A549 (cell line): ENCODE data around the gene GXYLT1. TPM values are rescaled to one million over a fixed set of nuclear protein-coding genes. Genes with fewer than 3 reads are reported as not detected.
"Not testable (repeated sequence)": the region's sequence is repeated elsewhere in the genome, so short reads cannot be mapped to it uniquely, and the experiment has no call there.

Source experiments
- ATAC-seq, 2 experiments: fragments of 200-7000 bp in 1 of 2; fragments of >200 bp in 1 of 2; cut with Nextera tagmentation in 1 of 2; cut with Tn5 transposase in 1 of 2; 3 replicates each; pipeline versions ENCODE4 v1.8.0 to v1.9.1; 2018 to 2020; ENCODE audit warnings: mild to moderate bottlenecking in 1 of 2, moderate library complexity in 1 of 2
- CTCF ChIA-PET: fragments of 300-600 bp; sonication (Branson Sonifier 250); formaldehyde crosslinking; extraction: SDS; loops from one replicate; lab custom pipeline; 2021; ENCODE audit warnings: antibody characterized with exemption, inconsistent platforms; lab: Yijun Ruan, JAX
- POLR2A ChIA-PET: fragments of 350-600 bp; formaldehyde crosslinking; extraction: SDS; loops from one replicate; lab custom pipeline; 2021; ENCODE audit warnings: antibody characterized with exemption, inconsistent platforms; lab: Yijun Ruan, JAX
- DNase-seq, 2 experiments: peaks; one replicate each; pipeline versions ENCODE4 v3.0.0 to v3.0.0-alpha.2; 2011 to 2016; ENCODE audit warnings: low read depth in 1 of 2, low spot score in 1 of 2
- FAIRE-seq: peaks from 2 replicates; lab custom pipeline; 2011; peaks lifted over from hg19 to GRCh38; lab: Jason Lieb, UNC
- H3K27ac ChIP-seq, 2 experiments: fragments of >200 bp; sonication (Bioruptor Twin); formaldehyde crosslinking; 3 replicates each; pipeline ENCODE4 v1.5.1; 2016 to 2017
- H3K4me1 ChIP-seq: fragments of >200 bp; sonication (Bioruptor Twin); formaldehyde crosslinking; 3 replicates; pipeline ENCODE4 v1.6.1; 2016
- H3K4me2 ChIP-seq: fragments of >200 bp; sonication (Bioruptor Twin); formaldehyde crosslinking; 3 replicates; pipeline ENCODE4 v1.6.1; 2016
- H3K4me3 ChIP-seq: fragments of >200 bp; sonication (Bioruptor Twin); formaldehyde crosslinking; 3 replicates; pipeline ENCODE4 v1.5.1; 2016
- H3K9me3 ChIP-seq: fragments of >200 bp; sonication (Bioruptor Twin); formaldehyde crosslinking; 3 replicates; pipeline ENCODE4 v1.6.1; 2016
- BHLHE40 ChIP-seq: IDR thresholded peaks from 2 replicates; pipeline ENCODE4 v1.6.1; 2012; ENCODE audit warnings: low read depth, low read length, inconsistent platforms
- CBX2 ChIP-seq: fragments of 200-600 bp; sonication (generic); IDR thresholded peaks from 2 replicates; pipeline ENCODE4 v1.6.1; 2016; ENCODE audit warnings: low read depth, mild to moderate bottlenecking, borderline replicate concordance
- CBX8 ChIP-seq: fragments of 200-600 bp; sonication (generic); IDR thresholded peaks from 2 replicates; pipeline ENCODE4 v1.6.1; 2016
- CHD2 ChIP-seq: fragments of 150-350 bp; IDR thresholded peaks from 2 replicates; pipeline ENCODE4 v1.6.1; 2014; ENCODE audit warnings: low read length; ENCODE audit not compliant: partially characterized antibody
- CTCF ChIP-seq: fragments of >200 bp; sonication (Bioruptor Twin); formaldehyde crosslinking; IDR thresholded peaks from 3 replicates; pipeline ENCODE4 v1.5.1; 2016
- FOSL2 ChIP-seq, 2 experiments: fragments of 450-650 bp in 1 of 2; fragments of >200 bp in 1 of 2; sonication (Bioruptor Twin) in 1 of 2; formaldehyde crosslinking; IDR thresholded peaks; 2 replicates each; pipeline versions ENCODE4 v1.5.0 to v1.6.1; 2016 to 2020; ENCODE audit warnings: mild to moderate bottlenecking in 1 of 2, moderate library complexity in 1 of 2
- FOXS1 ChIP-seq: fragments of 250-450 bp; sonication (Bioruptor Pico); IDR thresholded peaks from 2 replicates; pipeline ENCODE4 v1.5.0; 2020; ENCODE audit warnings: mild to moderate bottlenecking, moderate library complexity
- GATA3 ChIP-seq: IDR thresholded peaks from 2 replicates; pipeline ENCODE4 v1.6.1; 2012; ENCODE audit warnings: borderline replicate concordance
- HDAC2 ChIP-seq: fragments of 200-600 bp; sonication (generic); IDR thresholded peaks from 2 replicates; pipeline ENCODE4 v1.6.1; 2016
- HEYL ChIP-seq: fragments of 250-450 bp; sonication (Bioruptor Pico); IDR thresholded peaks from 2 replicates; pipeline ENCODE4 v1.8.0; 2021; ENCODE audit warnings: mild to moderate bottlenecking, moderate library complexity
- HOXA7 ChIP-seq: fragments of 250-450 bp; sonication (Bioruptor Pico); IDR thresholded peaks from 2 replicates; pipeline ENCODE4 v1.5.0; 2020; ENCODE audit warnings: mild to moderate bottlenecking, moderate library complexity
- HOXB13 ChIP-seq: fragments of 250-450 bp; sonication (Bioruptor Pico); IDR thresholded peaks from 2 replicates; pipeline ENCODE4 v1.5.0; 2020; ENCODE audit warnings: low read depth, mild to moderate bottlenecking, moderate library complexity
- MAFK ChIP-seq: fragments of 450-650 bp; IDR thresholded peaks from 2 replicates; pipeline ENCODE4 v1.6.1; 2014; ENCODE audit not compliant: partially characterized antibody
- MYC ChIP-seq: IDR thresholded peaks from 2 replicates; pipeline ENCODE4 v1.6.1; 2012; ENCODE audit warnings: mild to moderate bottlenecking, inconsistent platforms, low read length, improper control_type of control experiment, borderline replicate concordance
- NPAS2 ChIP-seq: fragments of 250-450 bp; sonication (Bioruptor Pico); IDR thresholded peaks from 2 replicates; pipeline ENCODE4 v1.8.0; 2022; ENCODE audit warnings: mild to moderate bottlenecking, moderate library complexity, borderline replicate concordance
- NR3C1 ChIP-seq: fragments of >200 bp; sonication (Bioruptor Twin); formaldehyde crosslinking; IDR thresholded peaks from 3 replicates; pipeline ENCODE4 v1.6.1; 2017
- PBX3 ChIP-seq: IDR thresholded peaks from 2 replicates; pipeline ENCODE4 v1.6.1; 2012
- RCOR1 ChIP-seq: fragments of 150-350 bp; IDR thresholded peaks from 2 replicates; pipeline ENCODE4 v1.6.1; 2014; ENCODE audit warnings: antibody characterized with exemption, low read length, low read depth
- RNF2 ChIP-seq: fragments of 200-600 bp; sonication (generic); IDR thresholded peaks from 2 replicates; pipeline ENCODE4 v1.6.1; 2016; ENCODE audit warnings: low read depth, mild to moderate bottlenecking, antibody characterized with exemption, moderate library complexity, borderline replicate concordance
- SMC3 ChIP-seq: fragments of >200 bp; sonication (Bioruptor Twin); formaldehyde crosslinking; IDR thresholded peaks from 3 replicates; pipeline ENCODE4 v1.6.1; 2018; ENCODE audit warnings: inconsistent platforms
- SREBF2 ChIP-seq: fragments of 450-650 bp; IDR thresholded peaks from 2 replicates; pipeline ENCODE4 v1.6.1; 2014; ENCODE audit warnings: mild to moderate bottlenecking, moderate library complexity
- USF2 ChIP-seq: fragments of 450-650 bp; IDR thresholded peaks from 2 replicates; pipeline ENCODE4 v1.6.1; 2014; ENCODE audit warnings: antibody characterized with exemption
- ZC3H11A ChIP-seq: fragments of 450-650 bp; IDR thresholded peaks from 2 replicates; pipeline ENCODE4 v1.6.1; 2014; ENCODE audit warnings: antibody characterized with exemption, mild to moderate bottlenecking
- WGBS: methylation state at CpG from one replicate; pipeline ENCODE4 v1.1.6; 2017; ENCODE audit errors: missing lambda C conversion rate; 5-methylcytosine and 5-hydroxymethylcytosine counted together
- polyA plus RNA-seq, 4 experiments: library from polyadenylated mRNA; depleted of rRNA in 3 of 4; stranded (reverse); fragments of >200 nt; fragmentation: RNase III in 1 of 4; extraction: RNeasy Plus Mini Kit Qiagen cat#74134 plus additional on column Dnase treatment in 1 of 4; gene quantifications; 2 replicates in 3 of 4; 3 replicates in 1 of 4; pipeline ENCODE4 v1.2.3, GENCODE V29; 2011 to 2017
- TF ChIP-seq, protein P1 (sequence below): fragments of >200 bp; sonication (Bioruptor Twin); formaldehyde crosslinking; IDR thresholded peaks from 3 replicates; pipeline ENCODE4 v1.6.1; 2016
- TF ChIP-seq, protein P2 (sequence below): fragments of >200 bp; sonication (Bioruptor Twin); formaldehyde crosslinking; IDR thresholded peaks from 2 replicates; pipeline ENCODE4 v1.6.1; 2016
- TF ChIP-seq, protein P3 (sequence below): IDR thresholded peaks from 2 replicates; pipeline ENCODE4 v1.6.1; 2012

GXYLT1 gene
- polyA plus RNA-seq, 2 of the 4 experiments (the other 2 are of a cell fraction): 11.2 to 25.0 TPM

- H3K9me3 ChIP-seq: no peaks in the 10 kb centered on the region
- DNase-seq (no peak), FAIRE-seq (no peak), ATAC-seq (no peak)
- no peak overlapping the region for H3K4me2 ChIP-seq
- POLR2A ChIA-PET: no interaction called here
- WGBS: 48% methylated on average over 2 of the region's 2 CpGs
- TF ChIP-seq USF2 (no peak), CBX2 (no peak), CHD2 (no peak), CBX8 (no peak), FOXS1 (CRISPR knock-in tag) (no peak), MYC (no peak), BHLHE40 (no peak)
- no peak overlapping the region for H3K27ac ChIP-seq
- CTCF ChIA-PET: interaction anchor here (1.9 kb wide), 1 partner anchor 29 kb away, joined by 9 read pairs; no protein-coding TSS in a partner anchor
- no peak overlapping the region for H3K4me3 ChIP-seq
- no peaks in the 10 kb centered on the region for H3K4me1 ChIP-seq
Observed at GRCh38 chr12:42053456-42053855, 91.2 kb downstream of the GXYLT1 start.

DNA sequence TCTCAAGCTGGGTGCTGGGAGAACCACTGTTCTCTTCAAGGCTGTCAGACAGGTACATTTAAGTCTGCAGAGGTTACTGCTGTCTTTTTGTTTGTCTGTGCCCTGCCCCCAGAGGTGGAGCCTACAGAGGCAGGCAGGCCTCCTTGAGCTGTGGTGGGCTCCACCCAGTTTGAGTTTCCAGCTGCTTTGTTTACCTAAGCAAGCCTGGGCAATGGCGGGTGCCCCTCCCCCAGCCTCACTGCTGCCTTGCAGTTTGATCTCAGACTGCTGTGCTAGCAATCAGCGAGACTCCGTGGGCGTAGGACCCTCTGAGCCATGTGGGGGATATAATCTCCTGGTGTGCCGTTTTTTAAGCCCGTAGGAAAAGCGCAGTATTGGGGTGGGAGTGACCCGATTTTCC lies 95.7 kb downstream of the GXYLT1 start:
- POLR2A ChIA-PET, FAIRE-seq, ATAC-seq, H3K4me1 ChIP-seq, H3K27ac ChIP-seq, H3K4me2 ChIP-seq, DNase-seq, CTCF ChIA-PET, H3K9me3 ChIP-seq, H3K4me3 ChIP-seq: not testable (repeated sequence)
- WGBS: 28% methylated on average over 8 of the region's 8 CpGs

DNA sequence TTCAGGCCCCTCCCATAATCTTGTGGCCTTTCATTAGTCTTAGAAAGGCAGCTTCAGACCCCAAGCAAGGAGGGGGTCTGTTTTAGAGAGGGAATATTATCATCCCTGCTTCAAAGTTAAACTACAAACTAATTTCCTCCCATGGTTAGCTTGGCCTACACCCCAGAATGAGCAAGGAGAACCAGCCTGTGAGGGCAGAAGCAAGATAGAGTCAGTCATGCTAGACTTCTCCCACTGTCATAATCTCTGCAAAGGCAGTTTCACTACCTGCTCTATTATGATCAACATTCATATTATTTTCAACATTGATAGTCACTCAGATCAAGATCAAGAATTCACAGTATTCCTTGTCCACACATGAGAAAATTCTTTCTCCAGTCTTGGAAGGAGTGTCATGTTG lies 105.1 kb downstream of the GXYLT1 start:
- ChIA-PET CTCF (interaction anchor here (0.6 to 1.4 kb wide), 2 partner anchors 15 to 919 kb away, joined by 3 to 4 read pairs; no protein-coding TSS in a partner anchor), POLR2A (no interaction called here)
- TF ChIP-seq, protein P1, sequence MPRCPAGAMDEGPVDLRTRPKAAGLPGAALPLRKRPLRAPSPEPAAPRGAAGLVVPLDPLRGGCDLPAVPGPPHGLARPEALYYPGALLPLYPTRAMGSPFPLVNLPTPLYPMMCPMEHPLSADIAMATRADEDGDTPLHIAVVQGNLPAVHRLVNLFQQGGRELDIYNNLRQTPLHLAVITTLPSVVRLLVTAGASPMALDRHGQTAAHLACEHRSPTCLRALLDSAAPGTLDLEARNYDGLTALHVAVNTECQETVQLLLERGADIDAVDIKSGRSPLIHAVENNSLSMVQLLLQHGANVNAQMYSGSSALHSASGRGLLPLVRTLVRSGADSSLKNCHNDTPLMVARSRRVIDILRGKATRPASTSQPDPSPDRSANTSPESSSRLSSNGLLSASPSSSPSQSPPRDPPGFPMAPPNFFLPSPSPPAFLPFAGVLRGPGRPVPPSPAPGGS: no peak
- no peak for TF ChIP-seq SREBF2
- no peak for TF ChIP-seq GATA3
- no peak for TF ChIP-seq NPAS2
- TF ChIP-seq, protein P2, sequence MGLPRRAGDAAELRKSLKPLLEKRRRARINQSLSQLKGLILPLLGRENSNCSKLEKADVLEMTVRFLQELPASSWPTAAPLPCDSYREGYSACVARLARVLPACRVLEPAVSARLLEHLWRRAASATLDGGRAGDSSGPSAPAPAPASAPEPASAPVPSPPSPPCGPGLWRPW: no peak
- TF ChIP-seq ZC3H11A: no peak
- TF ChIP-seq, protein P3, sequence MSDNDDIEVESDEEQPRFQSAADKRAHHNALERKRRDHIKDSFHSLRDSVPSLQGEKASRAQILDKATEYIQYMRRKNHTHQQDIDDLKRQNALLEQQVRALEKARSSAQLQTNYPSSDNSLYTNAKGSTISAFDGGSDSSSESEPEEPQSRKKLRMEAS: no peak
- TF ChIP-seq RCOR1: no peak
- TF ChIP-seq SMC3: no peak
- no peak for TF ChIP-seq NR3C1
- no peak for TF ChIP-seq HOXA7 (CRISPR knock-in tag)
- no peak for TF ChIP-seq HDAC2
- TF ChIP-seq HOXB13 (CRISPR knock-in tag): no peak
- TF ChIP-seq MYC: no peak
- no peak for TF ChIP-seq CTCF
- TF ChIP-seq RNF2: no peak
- no peak for TF ChIP-seq FOSL2 (IDR thresholded peaks at IDR 0.05)
- TF ChIP-seq FOSL2 (CRISPR knock-in tag; IDR thresholded peaks at IDR 0.05): no peak
- TF ChIP-seq HEYL (CRISPR knock-in tag): no peak
- no peak for TF ChIP-seq MAFK
- TF ChIP-seq PBX3: no peak
- no peaks in the 10 kb centered on the region for H3K4me1 ChIP-seq
- peaks cover 6% of the 10 kb centered on the region; the same call in 2 of the 3 replicates for H3K9me3 ChIP-seq
- no peak overlapping the region for H3K27ac ChIP-seq
- FAIRE-seq: no peak
- DNase-seq: no peak
- no peak for ATAC-seq
- no peak overlapping the region for H3K4me2 ChIP-seq
- H3K4me3 ChIP-seq: no peak overlapping the region
